GM12801 (cell line): ENCODE measurements around the gene IL1RAPL2.

ENCODE experiments used
- CTCF ChIP-seq: IDR thresholded peaks from one replicate; pipeline ENCODE4 v1.5.1; 2011; ENCODE audit warnings: control low read depth; ENCODE audit not compliant: insufficient read length; ENCODE audit errors: extremely low read depth

IL1RAPL2 gene

DNA sequence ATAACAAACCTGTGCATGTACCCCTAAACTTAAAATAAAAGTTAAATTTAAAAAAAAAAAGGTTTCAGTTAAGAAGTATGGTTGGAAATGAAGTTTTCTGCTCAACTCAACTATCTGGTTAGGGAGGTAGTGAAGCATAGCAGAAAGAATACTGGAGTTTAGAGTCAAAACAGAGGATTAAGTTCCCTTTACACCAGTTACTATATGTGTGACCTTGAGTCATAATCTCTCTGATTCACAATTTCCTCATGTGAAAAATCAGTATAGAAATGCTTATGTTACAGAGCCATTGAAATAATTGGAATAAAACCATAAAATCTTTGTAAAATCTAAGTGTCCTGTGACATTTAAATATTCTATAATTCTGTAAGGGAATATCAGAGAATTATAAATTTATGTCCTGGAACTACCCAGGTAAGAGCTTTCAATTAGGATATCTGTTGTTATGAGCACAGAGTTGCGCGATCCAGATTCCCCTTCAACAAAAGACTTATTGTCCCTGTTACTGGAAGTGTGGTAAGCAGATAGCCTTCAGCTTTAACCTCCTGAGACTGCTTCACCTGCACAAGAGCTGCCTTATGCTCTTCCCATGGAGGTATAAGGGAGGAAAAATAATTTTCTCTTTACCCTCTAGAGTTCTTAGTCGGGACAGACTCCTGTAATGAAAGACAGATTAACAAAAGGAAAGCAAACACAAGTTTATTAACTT, 1052.5 kb downstream of the IL1RAPL2 start:
- no peak for TF ChIP-seq CTCF

DNA sequence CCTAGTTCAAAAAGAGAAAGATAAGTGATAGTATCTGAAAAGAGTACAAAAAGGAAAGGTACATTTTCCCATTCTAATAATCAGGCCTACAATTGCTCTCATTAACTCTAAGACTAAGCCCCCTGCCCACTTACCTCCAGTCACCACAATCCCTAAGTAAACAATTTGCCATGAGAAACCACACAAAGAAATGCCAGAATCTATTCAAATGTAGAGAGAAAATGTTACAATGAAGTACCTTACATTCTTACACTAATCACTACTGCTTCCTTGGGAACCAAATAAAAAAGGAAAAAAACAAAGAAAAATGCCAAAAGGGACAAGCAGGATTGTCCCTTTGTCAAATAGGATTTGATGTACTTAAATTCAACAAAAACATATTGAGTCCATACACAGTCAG, 1068.2 kb downstream of the IL1RAPL2 start:
- no peak for TF ChIP-seq CTCF

GRCh38 chrX:105635794-105636193, 1069.8 kb downstream of the IL1RAPL2 start:
- no peak for TF ChIP-seq CTCF

DNA sequence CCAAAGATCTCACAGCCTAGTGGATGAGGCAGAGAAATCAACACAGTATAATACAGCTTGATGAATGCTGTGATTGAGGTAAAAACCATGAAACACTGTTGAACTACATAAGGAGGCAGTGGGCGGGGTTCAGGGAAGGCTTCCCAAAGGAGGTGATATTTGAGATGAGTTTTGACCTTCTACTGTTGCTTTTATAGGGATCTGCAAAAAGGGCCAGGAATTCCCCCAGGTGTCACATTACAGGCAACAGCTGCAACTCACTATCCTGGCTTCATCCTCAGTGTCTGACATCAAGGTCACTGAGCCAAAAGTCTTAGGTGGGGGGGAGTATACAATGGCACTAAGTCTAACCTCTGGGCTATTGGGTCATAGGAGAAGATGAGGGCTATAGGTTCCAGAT, 1070.7 kb downstream of the IL1RAPL2 start:
- no peak for TF ChIP-seq CTCF

- TF ChIP-seq CTCF: no peak
These were observed 1079.8 kb downstream of the IL1RAPL2 start for GRCh38 chrX:105645667-105646357.

DNA sequence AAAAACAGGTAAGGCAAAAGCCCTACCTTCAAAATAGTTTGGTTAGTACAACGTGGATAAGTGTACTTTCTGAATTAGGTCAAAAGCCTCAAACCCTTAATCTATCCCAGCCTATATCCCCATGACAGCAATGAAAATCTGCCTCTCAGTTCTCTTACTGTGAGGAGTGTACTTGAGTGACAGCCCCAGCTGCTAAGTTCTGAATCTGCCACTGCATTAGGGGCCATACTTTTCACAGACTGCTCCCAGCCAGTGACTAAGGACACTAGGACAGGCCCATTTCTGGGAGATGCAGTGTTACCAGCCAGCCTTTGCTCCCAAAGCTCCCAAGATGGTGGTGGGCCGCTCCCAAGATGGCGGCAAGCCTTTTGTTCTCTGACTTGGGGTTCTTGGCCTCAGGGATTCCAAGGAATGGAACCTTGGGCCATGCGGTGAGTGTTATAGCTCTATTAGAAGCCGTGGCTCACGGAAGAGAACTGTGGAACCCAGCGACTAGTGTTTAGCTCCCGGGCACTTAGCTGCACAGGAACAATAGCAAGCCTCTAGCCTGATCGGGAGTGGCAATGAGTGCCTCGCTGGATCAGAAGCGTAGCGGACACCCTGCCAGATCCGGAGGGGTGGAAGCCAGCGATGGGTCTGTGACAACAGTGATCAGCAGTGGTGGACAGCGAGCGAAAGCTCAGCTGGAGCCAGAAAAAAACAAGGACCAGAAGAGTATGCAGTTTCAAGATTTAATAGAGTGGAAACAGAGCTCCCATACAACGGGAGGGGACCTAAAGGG, 1080.8 kb downstream of the IL1RAPL2 start:
- TF ChIP-seq CTCF: no peak

- TF ChIP-seq CTCF: no peak
These were observed 1081.8 kb downstream of the IL1RAPL2 start for GRCh38 chrX:105647749-105648148.
